ENCODE results near the gene SNX2. TPM values are rescaled to one million over a fixed set of nuclear protein-coding genes. Genes with fewer than 3 reads are reported as not detected.

SNX2 gene
- total RNA-seq, 4 donors from 2014 or later: 27.3 to 337 (median 69.6) TPM

DNA sequence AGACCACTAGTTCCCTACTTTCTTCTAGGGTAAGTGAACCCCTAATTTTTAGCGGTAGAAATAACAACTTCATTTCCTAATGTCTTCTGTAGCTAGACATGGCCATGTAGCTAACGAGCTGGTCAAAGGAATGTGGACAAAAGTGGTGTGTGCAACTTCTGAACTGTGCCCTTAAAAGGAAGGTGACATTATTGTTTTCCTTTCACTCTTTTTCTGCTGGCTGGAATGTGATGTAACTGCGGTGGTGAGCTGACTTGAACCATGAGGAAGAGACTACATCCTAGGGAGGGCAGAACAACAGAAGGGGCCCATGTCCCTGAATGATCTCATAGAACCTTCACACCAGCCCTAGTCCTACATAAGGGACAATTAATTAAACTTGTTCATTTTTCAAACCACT lies 1.3 kb upstream of the SNX2 start:
- no peak for TF ChIP-seq POLR2AphosphoS5 (IDR thresholded peaks at IDR 0.05)
- no peak for TF ChIP-seq EP300 (IDR thresholded peaks at IDR 0.05; ENCODE audit: low read depth)
- TF ChIP-seq POLR2A (IDR thresholded peaks at IDR 0.05): no peak
- no peak for TF ChIP-seq CTCF (IDR thresholded peaks at IDR 0.05)
- no peaks in the 10 kb centered on the region for H3K9me3 ChIP-seq
- no peak overlapping the region for H3K4me3 ChIP-seq
- WGBS, 2 donors (ENCODE audit: low coverage in 1 of 2): 66 to 88% methylated on average over 2 to 3 of the region's 3 CpGs
- no peak overlapping the region for H3K27ac ChIP-seq
- no peaks in the 10 kb centered on the region for H3K27me3 ChIP-seq
- peaks cover 6 to 32% (median 16%) of the 10 kb centered on the region in 4 donors for H3K4me1 ChIP-seq
- no peak for DNase-seq
- no peaks in the 10 kb centered on the region for H3K36me3 ChIP-seq
- intact Hi-C loops (cut with DNase I; ENCODE audit: low total_unique reads) (no loop called here), in situ Hi-C loops (cut with MboI; ENCODE audit: low pct_ligation_motif_present in 1 of 4, low pct_unique_long_range_greater_than_20kb in 1 of 4, low sequenced_read_pairs in 3 of 4) (no loop called here)

DNA sequence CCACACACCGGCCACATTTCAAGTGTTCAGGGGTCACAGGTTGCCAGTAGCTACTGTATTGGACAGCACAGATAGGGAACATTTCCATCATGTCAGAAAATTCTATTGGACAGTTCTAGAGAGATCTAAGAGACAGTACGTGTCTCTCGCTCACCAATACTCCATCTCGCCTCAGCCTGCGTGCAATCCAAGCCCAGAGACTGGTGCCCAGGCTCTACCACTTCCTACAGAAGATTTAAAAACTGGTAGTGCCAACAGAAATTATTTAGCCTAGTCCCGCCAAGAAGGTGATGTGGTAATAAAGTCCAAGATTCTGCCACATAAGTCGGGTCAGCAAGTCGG lies 390 bp upstream of the SNX2 start:
- intact Hi-C loops (cut with DNase I; ENCODE audit: low total_unique reads): no loop called here
- H3K36me3 ChIP-seq: no peaks in the 10 kb centered on the region
- 20 to 21% methylated on average over 4 to 8 of the region's 8 CpGs for WGBS, 2 donors (ENCODE audit: low coverage in 1 of 2)
- no peaks in the 10 kb centered on the region for H3K9me3 ChIP-seq
- DNase-seq: no peak
- H3K4me3 ChIP-seq: peak overlapping the region in 3 of 4 donors; percentile 58 to 89 (median 83)
- peak overlapping the region; percentile 83 to 91 (median 88) for H3K27ac ChIP-seq
- in situ Hi-C loops (cut with MboI; ENCODE audit: low pct_ligation_motif_present in 1 of 4, low pct_unique_long_range_greater_than_20kb in 1 of 4, low sequenced_read_pairs in 3 of 4): no loop called here
- peaks cover 6 to 39% (median 16%) of the 10 kb centered on the region in 4 donors for H3K4me1 ChIP-seq
- no peak for TF ChIP-seq POLR2A (IDR thresholded peaks at IDR 0.05)
- no peak for TF ChIP-seq CTCF (IDR thresholded peaks at IDR 0.05)
- TF ChIP-seq POLR2AphosphoS5 (IDR thresholded peaks at IDR 0.05): no peak
- TF ChIP-seq EP300 (IDR thresholded peaks at IDR 0.05; ENCODE audit: low read depth): no peak
- no peaks in the 10 kb centered on the region for H3K27me3 ChIP-seq

- no peak for DNase-seq
- in situ Hi-C loops (cut with MboI; ENCODE audit: low pct_ligation_motif_present in 1 of 4, low pct_unique_long_range_greater_than_20kb in 1 of 4, low sequenced_read_pairs in 3 of 4): no loop called here
- Histone ChIP-seq H3K4me1 (peaks cover 6 to 39% (median 16%) of the 10 kb centered on the region in 4 donors), H3K36me3 (no peaks in the 10 kb centered on the region), H3K4me3 (peak overlapping the region; percentile 58 to 91 (median 86)), H3K9me3 (no peaks in the 10 kb centered on the region), H3K27ac (peak overlapping the region; percentile 83 to 91 (median 88)), H3K27me3 (no peaks in the 10 kb centered on the region)
- intact Hi-C loops (cut with DNase I; ENCODE audit: low total_unique reads): no loop called here
- TF ChIP-seq POLR2A (IDR thresholded peaks at IDR 0.05) (no peak), EP300 (IDR thresholded peaks at IDR 0.05; ENCODE audit: low read depth) (no peak)
- 6% methylated on average over 10 to 14 of the region's 14 CpGs for WGBS, 2 donors (ENCODE audit: low coverage in 1 of 2)
These were observed 966 bp downstream of the SNX2 start for GRCh38 chr5:122775550-122776542.

GRCh38 chr5:122778157-122778556 lies 3.3 kb downstream of the SNX2 start:
- DNase-seq: no peak
- no peaks in the 10 kb centered on the region for H3K36me3 ChIP-seq
- intact Hi-C loops (cut with DNase I; ENCODE audit: low total_unique reads): no loop called here
- peaks cover 6 to 39% (median 16%) of the 10 kb centered on the region in 4 donors for H3K4me1 ChIP-seq
- H3K27ac ChIP-seq: no peak overlapping the region
- TF ChIP-seq CTCF (IDR thresholded peaks at IDR 0.05) (no peak), POLR2A (IDR thresholded peaks at IDR 0.05) (no peak), EP300 (IDR thresholded peaks at IDR 0.05; ENCODE audit: low read depth) (no peak), POLR2AphosphoS5 (IDR thresholded peaks at IDR 0.05) (no peak)
- 90 to 98% methylated on average over 4 of the region's 4 CpGs for WGBS, 2 donors (ENCODE audit: low coverage in 1 of 2)
- no peak overlapping the region for H3K4me3 ChIP-seq
- H3K9me3 ChIP-seq: no peaks in the 10 kb centered on the region
- no peaks in the 10 kb centered on the region for H3K27me3 ChIP-seq
- in situ Hi-C loops (cut with MboI; ENCODE audit: low pct_ligation_motif_present in 1 of 4, low pct_unique_long_range_greater_than_20kb in 1 of 4, low sequenced_read_pairs in 3 of 4): no loop called here
